ENCODE measurements around the gene REEP1. TPM values are rescaled to one million over a fixed set of nuclear protein-coding genes. Genes with fewer than 3 reads are reported as not detected.

REEP1 gene
- total RNA-seq, 1 experiment from 2014 or later: 3.6 TPM

DNA sequence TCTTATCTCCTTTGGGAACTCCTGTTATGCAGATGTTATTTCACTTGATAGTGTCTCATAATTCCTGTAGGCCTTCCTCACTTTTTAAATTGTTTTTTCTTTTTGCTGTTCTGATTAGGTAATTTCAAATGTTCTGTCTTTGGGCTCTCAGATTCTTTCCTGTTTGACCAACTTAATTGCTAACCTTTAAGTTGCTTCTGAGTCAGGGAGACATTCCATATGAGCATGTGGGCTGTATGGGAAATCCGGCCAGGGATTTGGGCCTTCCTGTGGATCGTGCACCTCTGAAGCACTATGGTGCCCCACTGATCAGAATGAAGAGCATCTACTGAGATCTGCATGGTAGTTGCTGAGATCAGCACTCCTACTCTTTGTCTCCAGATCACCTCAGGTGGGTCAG lies 44.7 kb upstream of the REEP1 start:
- TF ChIP-seq, protein P1, sequence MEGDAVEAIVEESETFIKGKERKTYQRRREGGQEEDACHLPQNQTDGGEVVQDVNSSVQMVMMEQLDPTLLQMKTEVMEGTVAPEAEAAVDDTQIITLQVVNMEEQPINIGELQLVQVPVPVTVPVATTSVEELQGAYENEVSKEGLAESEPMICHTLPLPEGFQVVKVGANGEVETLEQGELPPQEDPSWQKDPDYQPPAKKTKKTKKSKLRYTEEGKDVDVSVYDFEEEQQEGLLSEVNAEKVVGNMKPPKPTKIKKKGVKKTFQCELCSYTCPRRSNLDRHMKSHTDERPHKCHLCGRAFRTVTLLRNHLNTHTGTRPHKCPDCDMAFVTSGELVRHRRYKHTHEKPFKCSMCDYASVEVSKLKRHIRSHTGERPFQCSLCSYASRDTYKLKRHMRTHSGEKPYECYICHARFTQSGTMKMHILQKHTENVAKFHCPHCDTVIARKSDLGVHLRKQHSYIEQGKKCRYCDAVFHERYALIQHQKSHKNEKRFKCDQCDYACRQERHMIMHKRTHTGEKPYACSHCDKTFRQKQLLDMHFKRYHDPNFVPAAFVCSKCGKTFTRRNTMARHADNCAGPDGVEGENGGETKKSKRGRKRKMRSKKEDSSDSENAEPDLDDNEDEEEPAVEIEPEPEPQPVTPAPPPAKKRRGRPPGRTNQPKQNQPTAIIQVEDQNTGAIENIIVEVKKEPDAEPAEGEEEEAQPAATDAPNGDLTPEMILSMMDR (conservative IDR thresholded peaks at IDR 0.05; ENCODE audit: low read depth, low read length): no peak
- no peak for TF ChIP-seq EZH2 (IDR thresholded peaks at IDR 0.05; ENCODE audit: borderline replicate concordance, low read depth, low read length, poor library complexity, severe bottlenecking)
- no peaks in the 10 kb centered on the region for H3K9me3 ChIP-seq (ENCODE audit: low read depth, low read length, poor library complexity, severe bottlenecking)
- no peaks in the 10 kb centered on the region for H3K4me1 ChIP-seq (ENCODE audit: insufficient read depth, low read length, poor library complexity, severe bottlenecking)
- ChIA-PET POLR2A (ENCODE audit: low non-redundant PET) (no interaction called here), CTCF (no interaction called here)
- no peak for DNase-seq (ENCODE audit: low spot score)
- no peak overlapping the region for H3K27ac ChIP-seq (ENCODE audit: low read depth, low read length, poor library complexity, severe bottlenecking)
- no peak overlapping the region for H3K4me3 ChIP-seq (ENCODE audit: low read depth, low read length, poor library complexity, severe bottlenecking)
- intact Hi-C loops (cut with micrococcal nuclease; ENCODE audit: unreplicated experiment): no loop called here
- BruUV-seq (replicated peaks): no TSS peak
- H3K27me3 ChIP-seq (replicated peaks; ENCODE audit: insufficient read depth, low read depth, low read length, poor library complexity): no peaks in the 10 kb centered on the region
- no peaks in the 10 kb centered on the region for H3K36me3 ChIP-seq (ENCODE audit: insufficient read depth, low read length, poor library complexity, severe bottlenecking)

DNA sequence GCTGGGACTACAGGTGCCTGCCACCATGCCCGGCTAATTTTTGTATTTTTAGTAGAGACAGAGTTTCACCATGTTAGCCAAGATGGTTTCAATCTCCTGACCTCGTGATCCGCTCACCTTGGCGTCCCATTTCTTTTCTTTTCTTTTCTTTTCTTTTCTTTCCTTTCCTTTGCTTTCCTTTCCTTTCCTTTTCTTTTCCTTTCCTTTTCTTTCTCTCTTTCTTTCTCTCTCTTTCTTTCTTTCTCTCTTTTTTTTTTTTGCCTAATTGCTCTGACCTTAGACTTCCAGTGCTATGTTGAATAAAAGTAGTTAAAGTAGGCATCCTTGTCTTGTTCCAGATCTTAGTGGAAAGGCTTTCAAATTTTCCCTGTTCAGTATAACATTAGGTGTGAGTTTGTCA lies 41.0 kb upstream of the REEP1 start:
- BruUV-seq (replicated peaks): no TSS peak
- no peaks in the 10 kb centered on the region for H3K9me3 ChIP-seq (ENCODE audit: low read depth, low read length, poor library complexity, severe bottlenecking)
- no peak for TF ChIP-seq EZH2 (IDR thresholded peaks at IDR 0.05; ENCODE audit: borderline replicate concordance, low read depth, low read length, poor library complexity, severe bottlenecking)
- TF ChIP-seq, protein P1 (conservative IDR thresholded peaks at IDR 0.05; ENCODE audit: low read depth, low read length): no peak
- no peak for DNase-seq (ENCODE audit: low spot score)
- H3K4me3 ChIP-seq (ENCODE audit: low read depth, low read length, poor library complexity, severe bottlenecking): no peak overlapping the region
- no peaks in the 10 kb centered on the region for H3K27me3 ChIP-seq (replicated peaks; ENCODE audit: insufficient read depth, low read depth, low read length, poor library complexity)
- no peak overlapping the region for H3K27ac ChIP-seq (ENCODE audit: low read depth, low read length, poor library complexity, severe bottlenecking)
- no peaks in the 10 kb centered on the region for H3K36me3 ChIP-seq (ENCODE audit: insufficient read depth, low read length, poor library complexity, severe bottlenecking)
- ChIA-PET POLR2A (ENCODE audit: low non-redundant PET) (no interaction called here), CTCF (no interaction called here)
- no peaks in the 10 kb centered on the region for H3K4me1 ChIP-seq (ENCODE audit: insufficient read depth, low read length, poor library complexity, severe bottlenecking)
- intact Hi-C loops (cut with micrococcal nuclease; ENCODE audit: unreplicated experiment): no loop called here

DNA sequence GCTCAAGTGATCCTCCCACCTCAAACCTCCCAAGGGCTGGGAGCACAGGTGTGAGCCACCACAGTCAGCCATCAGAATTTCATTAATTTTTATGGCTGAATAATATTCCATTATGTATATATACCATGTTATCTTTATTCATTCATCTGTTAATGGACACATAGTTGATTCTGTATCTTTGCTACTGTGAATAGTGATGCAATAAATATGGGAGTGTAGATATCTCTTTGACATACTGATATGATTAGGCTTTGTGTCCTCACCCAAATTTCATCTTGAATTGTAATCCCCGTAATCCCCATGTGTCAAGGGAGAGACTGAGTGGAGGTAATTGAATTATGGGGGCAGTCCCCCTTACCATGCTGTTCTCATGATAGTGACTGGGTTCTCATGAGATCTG lies 38.2 kb upstream of the REEP1 start:
- Histone ChIP-seq H3K4me3 (ENCODE audit: low read depth, low read length, poor library complexity, severe bottlenecking) (no peak overlapping the region), H3K27me3 (replicated peaks; ENCODE audit: insufficient read depth, low read depth, low read length, poor library complexity) (no peaks in the 10 kb centered on the region), H3K9me3 (ENCODE audit: low read depth, low read length, poor library complexity, severe bottlenecking) (no peaks in the 10 kb centered on the region), H3K27ac (ENCODE audit: low read depth, low read length, poor library complexity, severe bottlenecking) (no peak overlapping the region), H3K36me3 (ENCODE audit: insufficient read depth, low read length, poor library complexity, severe bottlenecking) (no peaks in the 10 kb centered on the region), H3K4me1 (ENCODE audit: insufficient read depth, low read length, poor library complexity, severe bottlenecking) (no peaks in the 10 kb centered on the region)
- CTCF ChIA-PET: no interaction called here
- intact Hi-C loops (cut with micrococcal nuclease; ENCODE audit: unreplicated experiment): no loop called here
- no peak for DNase-seq (ENCODE audit: low spot score)
- TF ChIP-seq EZH2 (IDR thresholded peaks at IDR 0.05; ENCODE audit: borderline replicate concordance, low read depth, low read length, poor library complexity, severe bottlenecking): no peak
- TF ChIP-seq, protein P1 (conservative IDR thresholded peaks at IDR 0.05; ENCODE audit: low read depth, low read length): no peak
- no TSS peak for BruUV-seq (replicated peaks)
- POLR2A ChIA-PET (ENCODE audit: low non-redundant PET): no interaction called here
